BJ (cell line): ENCODE results near the gene RANBP6. TPM values are rescaled to one million over a fixed set of nuclear protein-coding genes. Genes with fewer than 3 reads are reported as not detected.
"Not testable (repeated sequence)": the region's sequence is repeated elsewhere in the genome, so short reads cannot be mapped to it uniquely, and the experiment has no call there.

ENCODE experiments used
- CTCF ChIA-PET: fragments of 350-600 bp; formaldehyde crosslinking; extraction: SDS; loops from one replicate; lab custom pipeline; 2021; ENCODE audit warnings: antibody characterized with exemption, inconsistent platforms; lab: Yijun Ruan, JAX
- POLR2A ChIA-PET: fragments of 300-600 bp; sonication (Branson Sonifier 250); formaldehyde crosslinking; extraction: SDS; loops from one replicate; lab custom pipeline; 2021; ENCODE audit warnings: antibody characterized with exemption; lab: Charles Lee
- DNase-seq: peaks from one replicate; pipeline ENCODE4 v3.0.0-alpha.2; 2011; ENCODE audit warnings: low read depth
- H3K27me3 ChIP-seq: 2 replicates; pipeline ENCODE4 v1.6.0; 2011; ENCODE audit warnings: low read length; ENCODE audit not compliant: control insufficient read depth, insufficient read depth
- H3K36me3 ChIP-seq: 2 replicates; pipeline ENCODE4 v1.5.1; 2011; ENCODE audit warnings: low read length; ENCODE audit not compliant: control insufficient read depth, insufficient read depth
- H3K4me3 ChIP-seq: 2 replicates; pipeline ENCODE4 v1.5.1; 2011; ENCODE audit warnings: low read depth, mild to moderate bottlenecking, control low read depth, low read length
- polyA plus RNA-seq: library from polyadenylated mRNA; depleted of rRNA; stranded (reverse); fragments of >200 nt; gene quantifications from 2 replicates; pipeline ENCODE4 v1.2.3, GENCODE V29; 2011
- TF ChIP-seq, protein P1 (sequence below): IDR thresholded peaks from 2 replicates; pipeline ENCODE4 v1.5.1; 2011; ENCODE audit warnings: low read depth, mild to moderate bottlenecking, control low read depth, inconsistent platforms, low read length, moderate library complexity; ENCODE audit not compliant: insufficient read depth

Gene RANBP6
- polyA plus RNA-seq, 1 experiment = 4.9 TPM

- CTCF ChIA-PET = interaction anchor here (0.7 to 4.6 kb wide), 13 partner anchors 9 to 225 kb away, joined by 3 to 17 read pairs (median 4); partner anchors contain the start of gene RANBP6
- H3K4me3 ChIP-seq = no peak overlapping the region
- TF ChIP-seq, protein P1, sequence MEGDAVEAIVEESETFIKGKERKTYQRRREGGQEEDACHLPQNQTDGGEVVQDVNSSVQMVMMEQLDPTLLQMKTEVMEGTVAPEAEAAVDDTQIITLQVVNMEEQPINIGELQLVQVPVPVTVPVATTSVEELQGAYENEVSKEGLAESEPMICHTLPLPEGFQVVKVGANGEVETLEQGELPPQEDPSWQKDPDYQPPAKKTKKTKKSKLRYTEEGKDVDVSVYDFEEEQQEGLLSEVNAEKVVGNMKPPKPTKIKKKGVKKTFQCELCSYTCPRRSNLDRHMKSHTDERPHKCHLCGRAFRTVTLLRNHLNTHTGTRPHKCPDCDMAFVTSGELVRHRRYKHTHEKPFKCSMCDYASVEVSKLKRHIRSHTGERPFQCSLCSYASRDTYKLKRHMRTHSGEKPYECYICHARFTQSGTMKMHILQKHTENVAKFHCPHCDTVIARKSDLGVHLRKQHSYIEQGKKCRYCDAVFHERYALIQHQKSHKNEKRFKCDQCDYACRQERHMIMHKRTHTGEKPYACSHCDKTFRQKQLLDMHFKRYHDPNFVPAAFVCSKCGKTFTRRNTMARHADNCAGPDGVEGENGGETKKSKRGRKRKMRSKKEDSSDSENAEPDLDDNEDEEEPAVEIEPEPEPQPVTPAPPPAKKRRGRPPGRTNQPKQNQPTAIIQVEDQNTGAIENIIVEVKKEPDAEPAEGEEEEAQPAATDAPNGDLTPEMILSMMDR = peak; percentile 54
- POLR2A ChIA-PET = no interaction called here
- DNase-seq = no peak
- no peaks in the 10 kb centered on the region for H3K27me3 ChIP-seq
- H3K36me3 ChIP-seq = no peaks in the 10 kb centered on the region
Measured at GRCh38 chr9:6024035-6024554, 8.7 kb upstream of the RANBP6 start.

DNA sequence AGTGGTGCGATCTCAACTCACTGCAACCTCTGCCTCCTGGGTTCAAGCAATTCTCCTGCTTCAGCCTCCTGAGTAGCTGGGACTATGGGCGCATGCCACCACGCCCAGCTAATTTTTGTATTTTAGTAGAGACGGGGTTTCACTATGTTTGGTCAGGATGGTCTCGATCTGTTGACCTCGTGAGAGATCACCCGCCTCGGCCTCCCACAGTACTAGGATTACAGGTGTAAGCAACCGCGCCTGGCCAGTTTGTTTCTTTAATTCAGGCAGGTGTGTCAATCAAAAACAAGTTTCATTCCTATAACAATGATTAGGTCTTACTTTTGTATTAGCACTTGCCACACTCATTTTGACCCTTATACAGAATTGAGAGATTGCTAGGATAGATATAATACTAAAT is 1.6 kb upstream of the RANBP6 start:
- not testable (repeated sequence) for H3K36me3 ChIP-seq, H3K27me3 ChIP-seq, DNase-seq, H3K4me3 ChIP-seq
- ChIA-PET CTCF (interaction anchor here (1.2 kb wide), 1 partner anchor 131 kb away, joined by 3 read pairs; no protein-coding TSS in a partner anchor), POLR2A (interaction anchor here (1.2 kb wide), 1 partner anchor 9 kb away, joined by 8 read pairs; a partner anchor contains a TSS)

- TF ChIP-seq, protein P1 = no peak
- CTCF ChIA-PET = interaction anchor here (0.6 to 1.6 kb wide), 4 partner anchors 9 to 253 kb away, joined by 4 to 5 read pairs (median 4); no protein-coding TSS in a partner anchor
- H3K36me3 ChIP-seq = no peaks in the 10 kb centered on the region
- POLR2A ChIA-PET = interaction anchor here (0.5 kb wide), 1 partner anchor 77 kb away, joined by 3 read pairs; no protein-coding TSS in a partner anchor
- H3K27me3 ChIP-seq = no peaks in the 10 kb centered on the region
- DNase-seq = no peak
- H3K4me3 ChIP-seq = peak overlapping the region; percentile 72
Measured at GRCh38 chr9:6014670-6015270, 654 bp downstream of the RANBP6 start.

DNA sequence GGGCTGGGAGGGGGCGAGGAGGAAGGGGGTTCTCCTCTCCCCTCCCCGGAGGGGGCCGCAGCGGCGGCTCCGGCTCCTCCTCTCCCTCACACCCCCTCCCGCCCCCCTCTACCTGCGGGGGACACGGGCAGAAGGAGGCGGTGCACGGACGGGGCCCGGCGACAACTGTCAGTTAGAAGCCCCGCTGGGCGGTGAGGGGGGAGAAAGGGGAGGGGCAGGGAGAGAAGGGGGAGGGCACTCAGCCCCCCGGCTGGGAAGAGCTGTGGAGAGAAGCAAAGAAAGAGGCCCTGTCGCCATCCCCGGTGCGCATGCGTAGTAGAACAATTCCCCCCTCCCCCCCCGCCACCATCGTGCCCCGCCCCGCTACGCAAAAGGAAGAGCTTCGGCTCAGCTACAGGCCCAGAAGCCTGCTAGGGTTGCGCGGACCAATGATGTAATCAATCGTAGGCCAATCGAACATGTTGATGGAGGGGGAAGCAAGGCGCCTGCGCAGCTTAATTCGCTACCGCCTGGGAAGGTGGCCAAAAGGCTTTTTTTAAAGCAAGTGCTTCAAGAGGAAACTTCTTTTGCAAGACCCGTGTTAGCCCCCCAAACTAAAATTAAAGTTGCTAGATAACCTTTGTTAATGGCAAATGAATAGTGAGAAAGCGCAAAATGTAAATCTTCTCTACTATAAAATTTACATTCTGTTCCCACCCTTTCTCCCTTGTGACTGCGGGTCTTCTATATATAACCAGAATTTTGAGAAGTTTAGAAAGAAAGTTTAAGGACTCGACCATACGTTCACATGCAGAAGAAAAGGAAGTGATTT is 7.0 kb downstream of the RANBP6 start:
- CTCF ChIA-PET = interaction anchor here (0.6 to 0.9 kb wide), 2 partner anchors 10 to 16 kb away, joined by 3 to 8 read pairs; no protein-coding TSS in a partner anchor
- H3K27me3 ChIP-seq = no peaks in the 10 kb centered on the region
- no peaks in the 10 kb centered on the region for H3K36me3 ChIP-seq
- POLR2A ChIA-PET = interaction anchor here (0.5 to 1.1 kb wide), 4 partner anchors 8 to 298 kb away, joined by 3 to 9 read pairs (median 6); no protein-coding TSS in a partner anchor
- peak overlapping the region; percentile 83 for H3K4me3 ChIP-seq
- TF ChIP-seq, protein P1 = no peak
- DNase-seq = peak; percentile 90

DNA sequence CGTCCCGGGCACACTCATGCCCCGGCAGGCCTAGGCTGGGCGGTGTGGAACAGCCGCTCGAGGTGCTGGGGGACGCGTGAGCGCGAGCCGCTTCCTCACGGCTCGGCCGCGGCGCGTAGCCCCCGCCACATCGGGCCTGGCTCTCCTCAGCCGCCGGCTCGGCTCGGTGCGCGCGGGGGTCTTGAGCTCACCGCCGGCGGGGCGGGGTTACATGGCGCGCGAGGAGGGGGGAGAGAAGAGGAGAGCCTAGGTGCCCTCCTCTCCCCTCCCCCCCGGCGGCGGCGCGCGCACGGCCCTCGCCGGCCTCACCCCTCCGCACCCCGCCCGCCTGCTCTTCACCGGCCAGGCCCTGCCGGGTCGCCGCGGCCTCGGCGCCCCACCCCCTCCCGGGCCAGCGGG is 7.7 kb downstream of the RANBP6 start:
- POLR2A ChIA-PET = interaction anchor here (0.6 to 1.1 kb wide), 2 partner anchors 9 to 739 kb away, joined by 3 to 8 read pairs; no protein-coding TSS in a partner anchor
- H3K36me3 ChIP-seq = no peaks in the 10 kb centered on the region
- TF ChIP-seq, protein P1 = no peak
- peak overlapping the region; percentile 83 for H3K4me3 ChIP-seq
- CTCF ChIA-PET = interaction anchor here (0.6 to 0.9 kb wide), 3 partner anchors 10 to 16 kb away, joined by 3 to 8 read pairs (median 3); no protein-coding TSS in a partner anchor
- no peak for DNase-seq
- H3K27me3 ChIP-seq = no peaks in the 10 kb centered on the region
